OCI-LY1 (cell line): ENCODE data around the gene REG4.
A peak's percentile ranks its signal among the peaks of the same experiment; 100 is the strongest.

Source experiments
- H2AFZ ChIP-seq: fragments of 200-600 bp; sonication (generic), shearing (Covaris generic); 2 replicates; pipeline ENCODE4 v1.6.0; 2014; ENCODE audit warnings: antibody characterized with exemption, mild to moderate bottlenecking, low read length
- H3F3A ChIP-seq: fragments of 200-600 bp; sonication (generic), shearing (Covaris generic); 2 replicates; pipeline ENCODE4 v1.6.0; 2014; ENCODE audit warnings: mild to moderate bottlenecking, antibody characterized with exemption, low read length, moderate library complexity; ENCODE audit not compliant: insufficient read depth
- H3K27ac ChIP-seq: fragments of 200-600 bp; sonication (generic); 2 replicates; pipeline ENCODE4 v1.5.1; 2014; ENCODE audit warnings: low read length, mixed run types, mild to moderate bottlenecking, low read depth; ENCODE audit not compliant: poor library complexity, severe bottlenecking
- H3K27me3 ChIP-seq: fragments of 200-600 bp; sonication (generic); 2 replicates; pipeline ENCODE4 v1.6.0; 2014; ENCODE audit warnings: antibody characterized with exemption, mild to moderate bottlenecking, low read length, moderate library complexity; ENCODE audit not compliant: insufficient read depth
- H3K36me3 ChIP-seq: fragments of 200-600 bp; sonication (generic); 2 replicates; pipeline ENCODE4 v1.6.1; 2014; ENCODE audit warnings: mild to moderate bottlenecking, antibody characterized with exemption, low read length, moderate library complexity, mixed read lengths; ENCODE audit not compliant: insufficient read depth
- H3K4me1 ChIP-seq: fragments of 200-600 bp; sonication (generic); 2 replicates; pipeline ENCODE4 v1.5.1; 2014; ENCODE audit warnings: mild to moderate bottlenecking, low read length, moderate library complexity; ENCODE audit not compliant: insufficient read depth, severe bottlenecking
- H3K4me2 ChIP-seq: fragments of 200-600 bp; sonication (generic), shearing (Covaris generic); 2 replicates; pipeline ENCODE4 v1.6.1; 2014; ENCODE audit warnings: low read length
- H3K4me3 ChIP-seq: fragments of 200-600 bp; sonication (generic); 2 replicates; pipeline ENCODE4 v1.5.1; 2014; ENCODE audit warnings: low read length, low read depth, mild to moderate bottlenecking, mixed read lengths; ENCODE audit not compliant: poor library complexity, severe bottlenecking
- H3K79me2 ChIP-seq: fragments of 200-600 bp; shearing (Covaris generic); 2 replicates; pipeline ENCODE4 v1.6.1; 2016; ENCODE audit warnings: mixed run types, low read length, mixed read lengths; ENCODE audit not compliant: insufficient read depth
- H3K9ac ChIP-seq: fragments of 200-600 bp; sonication (generic), shearing (Covaris generic); 2 replicates; pipeline ENCODE4 v1.6.1; 2014; ENCODE audit warnings: mild to moderate bottlenecking, low read length, mixed read lengths
- H3K9me2 ChIP-seq: fragments of 200-600 bp; sonication (generic), shearing (Covaris generic); 2 replicates; pipeline ENCODE4 v1.6.1; 2014; ENCODE audit warnings: low read depth, mild to moderate bottlenecking, low read length, mixed read lengths
- H3K9me3 ChIP-seq: fragments of 200-600 bp; shearing (Covaris generic); 2 replicates; pipeline ENCODE4 v1.6.1; 2014; ENCODE audit warnings: low read length, mixed read lengths
- H4K20me1 ChIP-seq: fragments of 200-600 bp; sonication (generic), shearing (Covaris generic); 2 replicates; pipeline ENCODE4 v1.6.0; 2016; ENCODE audit warnings: mild to moderate bottlenecking, low read length; ENCODE audit not compliant: insufficient read depth
- CTCF ChIP-seq: fragments of 200-600 bp; sonication (generic), shearing (Covaris generic); IDR thresholded peaks from 2 replicates; pipeline ENCODE4 v1.5.1; 2017; ENCODE audit warnings: mild to moderate bottlenecking, antibody characterized with exemption, low read length, moderate library complexity, mixed read lengths
- EZH2 ChIP-seq: fragments of 200-600 bp; sonication (generic), shearing (Covaris generic); IDR thresholded peaks from 2 replicates; pipeline ENCODE4 v1.8.0; 2017; ENCODE audit warnings: borderline replicate concordance, mixed run types, mild to moderate bottlenecking, antibody characterized with exemption, low read length, moderate library complexity, mixed read lengths

The REG4 gene

GRCh38 chr1:119814288-119814687, 3.0 kb upstream of the REG4 start:
- TF ChIP-seq EZH2 (no peak), CTCF (no peak)
- no peak overlapping the region for H3K4me2 ChIP-seq
- no peak overlapping the region for H3K4me3 ChIP-seq
- H3F3A ChIP-seq: no peaks in the 10 kb centered on the region
- no peaks in the 10 kb centered on the region for H3K36me3 ChIP-seq
- H3K9me2 ChIP-seq: no peaks in the 10 kb centered on the region
- no peaks in the 10 kb centered on the region for H4K20me1 ChIP-seq
- H3K27me3 ChIP-seq: no peaks in the 10 kb centered on the region
- H3K9me3 ChIP-seq: no peaks in the 10 kb centered on the region
- H3K4me1 ChIP-seq: no peaks in the 10 kb centered on the region
- H2AFZ ChIP-seq: no peak overlapping the region
- H3K79me2 ChIP-seq: no peaks in the 10 kb centered on the region
- no peak overlapping the region for H3K27ac ChIP-seq
- no peak overlapping the region for H3K9ac ChIP-seq

GRCh38 chr1:119811985-119812557, 811 bp upstream of the REG4 start:
- no peaks in the 10 kb centered on the region for H3F3A ChIP-seq
- no peak overlapping the region for H3K4me2 ChIP-seq
- H3K27ac ChIP-seq: no peak overlapping the region
- no peaks in the 10 kb centered on the region for H3K9me2 ChIP-seq
- H3K79me2 ChIP-seq: no peaks in the 10 kb centered on the region
- TF ChIP-seq EZH2 (no peak), CTCF (no peak)
- no peak overlapping the region for H2AFZ ChIP-seq
- no peaks in the 10 kb centered on the region for H3K4me1 ChIP-seq
- no peak overlapping the region for H3K4me3 ChIP-seq
- H3K9ac ChIP-seq: no peak overlapping the region
- H3K36me3 ChIP-seq: no peaks in the 10 kb centered on the region
- H3K27me3 ChIP-seq: no peaks in the 10 kb centered on the region
- no peaks in the 10 kb centered on the region for H4K20me1 ChIP-seq
- H3K9me3 ChIP-seq: no peaks in the 10 kb centered on the region

- no peaks in the 10 kb centered on the region for H3K4me1 ChIP-seq
- 0 out of 2 replicates have a peak, but pooled peaks cover 3% of the 10 kb centered on the region for H3K27me3 ChIP-seq
- no peak overlapping the region for H2AFZ ChIP-seq
- H3K9me2 ChIP-seq: no peaks in the 10 kb centered on the region
- H3K4me2 ChIP-seq: no peak overlapping the region
- TF ChIP-seq CTCF (peak; percentile 94), EZH2 (no peak)
- H3F3A ChIP-seq: no peaks in the 10 kb centered on the region
- H3K27ac ChIP-seq: no peak overlapping the region
- H3K9ac ChIP-seq: no peak overlapping the region
- H3K4me3 ChIP-seq: no peak overlapping the region
- no peaks in the 10 kb centered on the region for H4K20me1 ChIP-seq
- no peaks in the 10 kb centered on the region for H3K36me3 ChIP-seq
- H3K9me3 ChIP-seq: no peaks in the 10 kb centered on the region
- H3K79me2 ChIP-seq: no peaks in the 10 kb centered on the region
These were observed 2.2 kb downstream of the REG4 start for GRCh38 chr1:119808972-119809550.
